Measurements from ENCODE around the gene ATP5MK.

DNA sequence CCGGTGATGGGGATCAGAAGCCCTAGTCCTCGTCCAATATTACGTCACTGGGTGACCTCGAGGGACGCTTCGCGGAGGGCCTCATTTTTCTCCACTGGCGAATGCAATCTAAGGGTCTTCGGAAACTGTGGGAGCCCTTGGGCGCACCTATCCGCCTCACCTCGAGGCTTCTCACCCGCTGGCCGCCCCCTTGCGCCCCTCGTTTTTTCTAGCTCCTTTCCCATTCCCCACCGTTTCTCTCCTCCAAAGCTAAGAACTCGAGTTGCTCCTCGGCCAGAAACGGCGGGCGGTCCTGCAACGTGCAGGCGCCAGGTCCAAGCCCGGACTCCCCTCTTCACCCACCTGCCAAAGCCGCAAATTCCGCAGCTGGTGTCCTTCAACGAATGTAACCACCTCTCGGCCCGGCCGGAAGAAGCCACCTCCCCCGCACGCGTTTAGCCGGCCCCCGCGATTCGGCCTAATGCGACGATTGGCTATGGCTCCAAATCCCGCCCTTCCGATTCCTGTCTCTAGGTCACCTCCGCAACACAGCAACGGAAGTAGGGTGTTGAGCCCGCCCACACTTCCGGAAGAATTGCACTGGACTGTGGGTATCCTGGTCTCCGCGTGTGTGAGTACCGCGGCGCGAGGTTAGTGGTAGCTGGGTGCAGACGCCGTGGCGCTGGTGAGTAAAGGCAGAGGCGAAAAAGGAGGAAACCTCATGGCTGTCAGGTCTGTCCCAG lies at the start of gene ATP5MK, which contains the start of gene PDCD11:
- TF ChIP-seq EZH2phosphoT487 (IDR thresholded peaks at IDR 0.05; ENCODE audit: borderline replicate concordance, low read depth, low read length) (no peak), CTCF (conservative IDR thresholded peaks at IDR 0.05; ENCODE audit: low read length) (no peak; the same call in 1 of the 2 replicates)

Data from OCI-LY7 (cell line).